Activated CD8-positive, alpha-beta T cell treated with anti-CD3 and anti-CD28 coated beads for 36 hours (primary cell): Measurements from ENCODE around the gene STK39. TPM values are rescaled to one million over a fixed set of nuclear protein-coding genes. Genes with fewer than 3 reads are reported as not detected.

Experiments
- ATAC-seq: fragments of 200-7000 bp; cut with Tn5 transposase; one replicate; pipeline ENCODE4 v1.10.0; 2021; ENCODE audit warnings: mild to moderate bottlenecking, moderate library complexity
- CTCF ChIA-PET: fragments of 350-600 bp; sonication (Branson Sonifier 250); formaldehyde crosslinking; loops from one replicate; lab custom pipeline; 2021; ENCODE audit warnings: antibody characterized with exemption; lab: Charles Lee
- POLR2A ChIA-PET: fragments of 350-600 bp; sonication (Branson Sonifier 250); formaldehyde crosslinking; loops from one replicate; lab custom pipeline; 2021; ENCODE audit warnings: antibody characterized with exemption; lab: Charles Lee
- DNase-seq: peaks from one replicate; pipeline ENCODE4 v3.0.0-alpha.2; 2020
- H3K27ac Mint-ChIP-seq: one replicate; pipeline ENCODE4 v1.8.0; 2021; ENCODE audit warnings: mild to moderate bottlenecking, mixed read lengths
- H3K27me3 Mint-ChIP-seq: one replicate; pipeline ENCODE4 v1.8.0; 2021; ENCODE audit warnings: mixed read lengths
- H3K36me3 Mint-ChIP-seq: one replicate; pipeline ENCODE4 v1.8.0; 2021; ENCODE audit warnings: low read depth, mixed read lengths
- H3K4me1 Mint-ChIP-seq: one replicate; pipeline ENCODE4 v1.8.0; 2021; ENCODE audit warnings: low read depth, mixed read lengths
- H3K4me3 Mint-ChIP-seq: one replicate; pipeline ENCODE4 v1.8.0; 2021; ENCODE audit warnings: mild to moderate bottlenecking, moderate library complexity, mixed read lengths
- H3K9me3 Mint-ChIP-seq: one replicate; pipeline ENCODE4 v1.8.0; 2021; ENCODE audit warnings: mixed read lengths
- CTCF ChIP-seq: fragments of 200-600 bp; IDR thresholded peaks from one replicate; pipeline ENCODE4 v1.8.0; 2022; ENCODE audit warnings: antibody characterized with exemption, mild to moderate bottlenecking
- intact Hi-C: fragments of 100-400 bp; cut with micrococcal nuclease; formaldehyde crosslinking; loops from one replicate; pipeline ENCODE4 v1.10.0; 2022
- total RNA-seq, 2 experiments: library from RNA; stranded (reverse); gene quantifications; one replicate each; pipeline ENCODE4 v1.2.3, GENCODE V29; 2021

The STK39 gene
- total RNA-seq, 2 experiments from 2014 or later = 32.8 to 33.9 TPM

- TF ChIP-seq CTCF = no peak
- DNase-seq (no peak), ATAC-seq (no peak)
- H3K4me3 Mint-ChIP-seq = no peak overlapping the region
- no peaks in the 10 kb centered on the region for H3K4me1 Mint-ChIP-seq
- intact Hi-C loops = no loop called here
- POLR2A ChIA-PET = no interaction called here
- H3K36me3 Mint-ChIP-seq = no peaks in the 10 kb centered on the region
- H3K27me3 Mint-ChIP-seq = peaks cover 11% of the 10 kb centered on the region
- no peak overlapping the region for H3K27ac Mint-ChIP-seq
- H3K9me3 Mint-ChIP-seq = no peaks in the 10 kb centered on the region
- CTCF ChIA-PET = no interaction called here
Measured at GRCh38 chr2:167943368-167943767, 304.0 kb downstream of the STK39 start.

DNA sequence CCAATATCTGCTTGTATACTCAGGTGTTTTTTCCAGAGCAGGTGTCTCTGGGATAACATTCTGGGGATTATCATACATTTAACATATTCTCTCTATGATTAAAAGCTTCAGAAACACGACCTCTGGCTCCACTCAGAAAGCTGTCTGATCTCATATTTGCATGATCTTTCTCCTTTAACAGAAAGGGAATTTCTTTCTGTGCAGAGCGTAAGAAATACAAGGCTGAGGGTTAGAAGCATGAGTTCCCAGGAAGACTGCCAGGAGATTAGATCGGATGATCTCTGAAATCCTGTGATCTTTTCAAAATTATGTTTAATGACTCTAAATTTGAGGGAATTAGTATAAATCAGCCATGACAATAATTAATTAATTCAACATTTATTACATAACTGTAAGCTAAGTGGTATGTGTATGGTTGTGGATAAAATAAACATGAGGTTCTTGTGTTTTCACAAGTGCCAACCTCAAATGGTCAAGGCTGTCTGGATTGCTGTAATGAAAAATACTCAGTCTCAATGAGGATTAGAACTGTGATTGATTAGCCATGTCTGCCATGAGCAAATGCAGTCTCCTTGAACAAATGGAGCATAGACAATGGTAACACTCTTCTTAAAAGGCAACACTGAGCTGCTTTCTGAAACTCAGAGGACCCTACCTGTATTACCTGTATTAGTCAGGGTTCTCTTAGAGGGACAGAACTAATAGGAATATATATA lies 304.9 kb downstream of the STK39 start:
- Mint-ChIP-seq H3K27ac (no peak overlapping the region), H3K27me3 (peaks cover 11% of the 10 kb centered on the region), H3K4me3 (no peak overlapping the region), H3K9me3 (no peaks in the 10 kb centered on the region), H3K36me3 (no peaks in the 10 kb centered on the region), H3K4me1 (no peaks in the 10 kb centered on the region)
- ChIA-PET CTCF (interaction anchor here (1.6 kb wide), 1 partner anchor 176 kb away, joined by 5 read pairs; no protein-coding TSS in a partner anchor), POLR2A (no interaction called here)
- ATAC-seq (no peak), DNase-seq (no peak)
- intact Hi-C loops = no loop called here
- no peak for TF ChIP-seq CTCF

DNA sequence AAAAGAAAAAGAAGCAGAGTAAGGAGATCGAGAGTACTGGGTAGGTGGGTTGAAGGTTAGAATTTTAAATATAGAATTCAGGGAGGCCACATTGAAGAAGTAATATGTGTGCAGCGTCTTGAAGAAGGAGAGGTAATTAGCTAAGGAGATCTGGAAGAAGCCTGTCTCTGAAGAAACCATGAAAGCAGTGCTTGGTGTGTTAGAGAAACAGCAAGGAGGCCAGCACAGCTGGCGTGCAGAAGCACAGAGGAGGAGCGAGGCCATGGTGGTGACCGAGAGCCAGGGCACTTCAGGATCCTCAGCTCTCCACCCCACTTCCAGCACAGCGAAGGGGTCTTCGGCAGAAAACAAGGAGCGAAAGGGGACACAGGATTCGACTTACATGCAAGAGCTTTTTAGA lies 305.8 kb downstream of the STK39 start:
- Mint-ChIP-seq H3K27ac (no peak overlapping the region), H3K4me3 (no peak overlapping the region), H3K27me3 (peaks cover 11% of the 10 kb centered on the region), H3K36me3 (no peaks in the 10 kb centered on the region), H3K4me1 (no peaks in the 10 kb centered on the region), H3K9me3 (no peaks in the 10 kb centered on the region)
- intact Hi-C loops = no loop called here
- ATAC-seq (no peak), DNase-seq (no peak)
- no peak for TF ChIP-seq CTCF
- ChIA-PET POLR2A (no interaction called here), CTCF (interaction anchor here (1.2 to 1.6 kb wide), 2 partner anchors 26 to 177 kb away, joined by 3 to 5 read pairs; no protein-coding TSS in a partner anchor)

DNA sequence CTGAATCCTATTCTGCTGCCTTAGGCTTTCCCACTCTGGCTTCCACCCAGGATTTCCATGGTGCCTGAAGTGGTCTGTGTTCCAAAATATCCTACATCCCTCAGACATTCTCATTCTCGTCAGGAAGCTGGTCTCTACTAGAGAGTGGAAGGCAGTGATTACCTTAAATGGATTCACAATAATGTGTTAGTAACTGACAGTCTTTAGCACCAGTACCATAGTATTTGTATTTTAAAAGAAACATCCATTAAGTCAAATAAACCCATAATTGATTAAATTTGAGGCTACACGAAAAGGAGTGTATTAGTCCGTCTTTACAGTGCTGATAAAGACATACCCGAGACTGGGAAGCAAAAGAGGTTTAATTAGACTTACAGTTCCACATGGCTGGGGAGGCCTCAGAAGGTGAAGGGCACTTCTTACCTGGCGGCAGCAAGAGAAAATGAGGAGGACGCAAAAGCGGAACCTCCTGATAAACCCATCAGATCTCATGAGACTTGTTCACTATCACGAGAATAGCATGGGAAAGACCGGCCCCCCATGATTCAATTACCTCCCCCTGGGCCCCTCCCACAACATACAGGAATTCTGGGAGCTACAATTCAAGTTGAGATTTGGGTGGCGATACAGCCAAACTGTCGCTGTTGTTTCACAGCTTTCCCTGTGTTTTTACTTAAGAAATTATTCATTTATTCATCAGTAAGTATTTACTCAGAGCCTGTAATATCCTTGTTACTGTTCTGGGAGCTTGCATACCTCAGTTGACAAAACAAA lies 306.5 kb downstream of the STK39 start:
- no peak overlapping the region for H3K27ac Mint-ChIP-seq
- no peaks in the 10 kb centered on the region for H3K4me1 Mint-ChIP-seq
- no peak for ATAC-seq
- POLR2A ChIA-PET = no interaction called here
- H3K4me3 Mint-ChIP-seq = no peak overlapping the region
- H3K36me3 Mint-ChIP-seq = no peaks in the 10 kb centered on the region
- CTCF ChIA-PET = interaction anchor here (1.2 to 1.6 kb wide), 2 partner anchors 26 to 178 kb away, joined by 3 to 5 read pairs; no protein-coding TSS in a partner anchor
- intact Hi-C loops = no loop called here
- H3K27me3 Mint-ChIP-seq = peaks cover 11% of the 10 kb centered on the region
- DNase-seq = no peak
- no peak for TF ChIP-seq CTCF
- H3K9me3 Mint-ChIP-seq = no peaks in the 10 kb centered on the region

DNA sequence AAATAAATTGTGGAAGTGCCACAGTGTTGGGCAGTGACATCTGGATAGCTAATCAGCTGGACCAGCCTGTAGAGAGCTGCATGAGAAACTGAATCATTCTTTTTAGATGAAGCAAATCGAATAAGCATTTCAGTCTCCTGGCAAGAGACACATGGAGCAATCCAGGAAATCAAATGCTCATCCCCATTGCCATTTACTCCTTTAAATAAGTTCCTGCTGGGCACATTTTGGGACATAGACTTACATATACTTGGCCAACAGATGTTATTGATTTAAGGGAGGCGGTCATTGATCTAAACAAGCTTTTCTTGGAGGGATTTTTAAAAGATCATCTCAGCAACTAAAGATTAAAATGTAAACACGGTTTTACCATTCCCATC lies 307.1 kb downstream of the STK39 start:
- H3K4me1 Mint-ChIP-seq = no peaks in the 10 kb centered on the region
- H3K36me3 Mint-ChIP-seq = no peaks in the 10 kb centered on the region
- peaks cover 11% of the 10 kb centered on the region for H3K27me3 Mint-ChIP-seq
- POLR2A ChIA-PET = no interaction called here
- TF ChIP-seq CTCF = no peak
- CTCF ChIA-PET = interaction anchor here (1.2 to 1.3 kb wide), 2 partner anchors 16 to 25 kb away, joined by 3 read pairs; no protein-coding TSS in a partner anchor
- H3K27ac Mint-ChIP-seq = no peak overlapping the region
- no peak for ATAC-seq
- DNase-seq = no peak
- H3K4me3 Mint-ChIP-seq = no peak overlapping the region
- intact Hi-C loops = no loop called here
- H3K9me3 Mint-ChIP-seq = no peaks in the 10 kb centered on the region
